Thyroid gland (tissue), 4 donors: ENCODE results near the gene SRP68. TPM values are rescaled to one million over a fixed set of nuclear protein-coding genes. Genes with fewer than 3 reads are reported as not detected.

Source experiments
- DNase-seq, 2 donors: peaks; one replicate each; pipeline ENCODE4 v3.0.0-alpha.2; 2019
- H3K27ac ChIP-seq, 3 donors: fragments of 200-600 bp; sonication (generic); 1 replicate in 2 of 3; 2 replicates in 1 of 3; pipeline ENCODE4 v1.5.1; 2016 to 2019; ENCODE audit warnings: mild to moderate bottlenecking in 1 of 3, moderate library complexity in 1 of 3
- H3K27me3 ChIP-seq: fragments of 200-600 bp; sonication (generic); one replicate; pipeline ENCODE4 v1.5.1; 2019
- H3K36me3 ChIP-seq, 2 donors: fragments of 200-600 bp; sonication (generic); one replicate each; pipeline ENCODE4 v1.5.1; 2016 to 2019
- H3K4me1 ChIP-seq, 2 donors: fragments of 200-600 bp; sonication (generic); one replicate each; pipeline ENCODE4 v1.5.1; 2017 to 2019
- H3K4me3 ChIP-seq, 3 donors: fragments of 200-600 bp; sonication (generic); replicated peaks in 1 of 3; 1 replicate in 2 of 3; 2 replicates in 1 of 3; pipeline ENCODE4 v1.5.1; 2016; ENCODE audit warnings: mild to moderate bottlenecking in 1 of 3
- H3K9me3 ChIP-seq: fragments of 200-600 bp; sonication (generic); one replicate; pipeline ENCODE4 v1.5.1; 2017
- POLR2A ChIP-seq, 2 donors: fragments of 450-650 bp; IDR thresholded peaks; one replicate each; pipeline ENCODE4 v1.6.1; 2017; ENCODE audit warnings: antibody characterized with exemption in 2 of 2, mild to moderate bottlenecking in 2 of 2, moderate library complexity in 1 of 2
- WGBS, 2 donors: methylation state at CpG; one replicate each; pipeline ENCODE4 v1.1.5; 2017; 5-methylcytosine and 5-hydroxymethylcytosine counted together
- intact Hi-C: fragments of 100-400 bp; cut with DNase I; formaldehyde crosslinking; loops from one replicate; pipeline ENCODE4 v1.15.1; 2023
- total RNA-seq, 4 donors: library from RNA; depleted of rRNA; stranded (reverse); fragments of >200 nt; gene quantifications; one replicate each; pipeline ENCODE4 v1.2.3, GENCODE V29; 2016
- TF ChIP-seq, protein P1 (sequence below), 6 experiments: fragments of 200-600 bp in 3 of 6; fragments of 450-650 bp in 3 of 6; sonication (generic) in 3 of 6; IDR thresholded peaks; one replicate each; pipeline ENCODE4 v1.5.1; 2016 to 2019; ENCODE audit warnings: antibody characterized with exemption in 6 of 6, mild to moderate bottlenecking in 2 of 6, inconsistent platforms in 1 of 6, moderate library complexity in 1 of 6

Gene SRP68
- total RNA-seq, 4 donors from 2014 or later: 48.2 to 67.0 (median 54.5) TPM

DNA sequence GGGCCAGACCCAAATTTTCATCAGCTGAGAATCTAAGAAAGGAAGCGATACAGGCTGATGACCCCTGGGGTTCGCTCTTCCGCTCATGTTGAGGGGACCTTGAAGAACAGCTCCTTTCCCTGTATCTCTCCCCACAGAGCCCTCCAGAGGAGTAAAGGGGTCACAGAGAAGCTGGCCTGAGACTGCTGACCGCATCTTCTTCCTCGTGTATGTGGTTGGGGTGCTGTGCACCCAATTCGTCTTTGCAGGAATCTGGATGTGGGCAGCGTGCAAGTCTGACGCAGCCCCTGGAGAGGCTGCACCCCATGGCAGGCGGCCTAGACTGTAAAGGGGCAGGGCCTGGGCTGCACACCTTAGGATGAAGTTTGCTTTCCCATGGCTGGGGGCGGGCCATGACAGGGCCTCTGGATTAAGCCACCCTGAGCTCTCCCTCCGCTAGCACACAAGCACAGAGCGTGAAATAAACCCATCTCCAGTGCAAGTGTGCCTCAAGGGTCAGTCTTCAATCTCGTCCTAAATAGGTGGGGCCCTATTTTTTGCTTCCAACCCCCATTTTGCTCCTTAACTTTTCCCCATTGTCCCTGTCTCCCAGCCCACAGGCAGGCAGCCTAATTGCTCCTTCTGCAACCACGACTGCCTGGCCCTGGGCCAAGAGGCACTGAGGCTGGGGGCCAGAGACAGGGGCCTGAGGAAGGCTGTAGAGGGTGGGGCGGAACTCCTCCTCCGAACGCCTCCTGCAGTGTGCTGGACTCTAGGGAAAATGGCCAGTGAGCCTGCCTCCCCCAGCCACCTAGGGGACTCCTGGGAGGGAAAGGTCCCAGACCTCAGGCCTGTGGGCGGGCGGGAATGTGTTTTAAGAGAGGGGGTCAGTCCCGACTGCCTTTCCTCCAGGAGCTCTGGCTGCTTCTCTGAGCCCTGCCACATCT, 10.3 kb upstream of the SRP68 start:
- H3K27me3 ChIP-seq: no peaks in the 10 kb centered on the region
- peaks cover 0 to 8% of the 10 kb centered on the region in 2 donors for H3K4me1 ChIP-seq
- DNase-seq: no peak
- no peak overlapping the region for H3K4me3 ChIP-seq
- 88 to 90% methylated on average over 19 to 20 of the region's 20 CpGs for WGBS, 2 donors
- peaks cover 35 to 43% of the 10 kb centered on the region in 2 donors for H3K36me3 ChIP-seq
- TF ChIP-seq, protein P1, sequence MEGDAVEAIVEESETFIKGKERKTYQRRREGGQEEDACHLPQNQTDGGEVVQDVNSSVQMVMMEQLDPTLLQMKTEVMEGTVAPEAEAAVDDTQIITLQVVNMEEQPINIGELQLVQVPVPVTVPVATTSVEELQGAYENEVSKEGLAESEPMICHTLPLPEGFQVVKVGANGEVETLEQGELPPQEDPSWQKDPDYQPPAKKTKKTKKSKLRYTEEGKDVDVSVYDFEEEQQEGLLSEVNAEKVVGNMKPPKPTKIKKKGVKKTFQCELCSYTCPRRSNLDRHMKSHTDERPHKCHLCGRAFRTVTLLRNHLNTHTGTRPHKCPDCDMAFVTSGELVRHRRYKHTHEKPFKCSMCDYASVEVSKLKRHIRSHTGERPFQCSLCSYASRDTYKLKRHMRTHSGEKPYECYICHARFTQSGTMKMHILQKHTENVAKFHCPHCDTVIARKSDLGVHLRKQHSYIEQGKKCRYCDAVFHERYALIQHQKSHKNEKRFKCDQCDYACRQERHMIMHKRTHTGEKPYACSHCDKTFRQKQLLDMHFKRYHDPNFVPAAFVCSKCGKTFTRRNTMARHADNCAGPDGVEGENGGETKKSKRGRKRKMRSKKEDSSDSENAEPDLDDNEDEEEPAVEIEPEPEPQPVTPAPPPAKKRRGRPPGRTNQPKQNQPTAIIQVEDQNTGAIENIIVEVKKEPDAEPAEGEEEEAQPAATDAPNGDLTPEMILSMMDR (IDR thresholded peaks at IDR 0.05): no peak
- intact Hi-C loops: no loop called here
- no peaks in the 10 kb centered on the region for H3K9me3 ChIP-seq
- no peak overlapping the region for H3K27ac ChIP-seq

DNA sequence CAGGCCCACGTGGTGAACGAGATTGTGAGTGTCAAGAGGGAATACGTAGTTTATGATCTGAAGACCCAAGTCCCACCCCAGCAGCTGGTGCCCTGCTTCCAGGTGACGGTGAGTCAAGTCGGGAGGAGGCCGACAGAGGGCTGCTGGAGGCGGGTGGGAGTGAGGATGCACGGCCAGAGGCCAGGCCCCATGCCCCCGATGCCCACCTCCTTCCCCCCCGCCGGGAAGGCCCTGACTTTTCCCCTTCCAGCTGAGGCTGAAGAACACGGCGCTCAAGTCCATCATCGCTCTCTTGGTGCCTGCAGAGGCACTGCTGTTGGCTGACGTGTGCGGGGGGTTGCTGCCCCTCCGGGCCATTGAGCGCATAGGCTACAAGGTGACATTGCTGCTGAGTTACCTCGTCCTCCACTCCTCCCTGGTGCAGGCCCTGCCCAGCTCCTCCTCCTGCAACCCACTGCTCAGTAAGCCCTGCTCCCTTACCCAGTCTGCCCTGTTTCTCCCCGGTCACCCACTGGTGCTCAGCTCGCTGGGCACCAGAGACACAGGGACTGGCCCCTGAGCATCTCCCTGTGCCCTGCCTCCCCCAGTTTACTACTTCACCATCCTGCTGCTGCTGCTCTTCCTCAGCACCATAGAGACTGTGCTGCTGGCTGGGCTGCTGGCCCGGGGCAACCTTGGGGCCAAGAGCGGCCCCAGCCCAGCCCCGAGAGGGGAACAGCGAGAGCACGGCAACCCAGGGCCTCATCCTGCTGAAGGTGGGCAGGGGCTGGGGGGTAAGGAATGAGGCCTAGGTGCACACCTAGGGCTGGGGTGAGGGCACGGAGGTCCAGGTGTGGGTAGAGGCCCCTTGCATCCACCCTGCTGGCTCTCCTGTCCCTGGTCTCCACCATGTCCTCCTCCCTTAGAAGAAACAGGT, 9.2 kb upstream of the SRP68 start:
- peaks cover 27 to 32% of the 10 kb centered on the region in 2 donors for H3K36me3 ChIP-seq
- H3K27me3 ChIP-seq: peaks cover 3% of the 10 kb centered on the region
- H3K4me3 ChIP-seq: no peak overlapping the region
- H3K9me3 ChIP-seq: no peaks in the 10 kb centered on the region
- 85% methylated on average over 22 to 23 of the region's 27 CpGs for WGBS, 2 donors
- H3K27ac ChIP-seq: no peak overlapping the region
- intact Hi-C loops: no loop called here
- peaks cover 0 to 18% of the 10 kb centered on the region in 2 donors for H3K4me1 ChIP-seq
- TF ChIP-seq, protein P1 (IDR thresholded peaks at IDR 0.05): no peak
- no peak for TF ChIP-seq POLR2A (IDR thresholded peaks at IDR 0.05)
- DNase-seq: no peak

DNA sequence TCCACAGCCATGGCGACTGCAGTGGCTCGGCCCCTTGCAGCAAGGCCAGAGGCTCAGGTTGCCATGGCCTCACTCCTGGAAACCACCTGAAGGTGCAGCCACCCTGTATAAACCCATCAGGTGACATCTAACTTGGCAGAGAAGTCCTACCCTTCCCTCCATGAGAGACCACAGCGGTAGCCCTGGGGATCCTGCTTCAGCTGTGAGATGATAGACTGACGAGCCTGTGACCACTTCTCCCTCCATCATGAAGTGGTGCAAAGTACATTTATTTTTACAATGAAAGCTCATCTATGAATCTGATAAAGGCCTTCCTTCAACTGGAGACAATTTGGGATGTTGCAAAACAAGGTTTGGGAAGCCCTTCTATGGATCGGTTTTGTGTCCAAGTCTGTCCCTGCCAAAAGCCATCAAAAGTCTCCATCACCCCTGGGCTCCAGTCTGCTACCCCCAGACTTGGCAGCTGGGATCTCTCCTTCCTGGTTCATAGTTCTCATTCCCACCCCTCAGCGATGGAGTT, 8.5 kb upstream of the SRP68 start:
- no peak for TF ChIP-seq POLR2A (IDR thresholded peaks at IDR 0.05)
- TF ChIP-seq, protein P1 (IDR thresholded peaks at IDR 0.05): no peak
- Histone ChIP-seq H3K9me3 (no peaks in the 10 kb centered on the region), H3K27me3 (peaks cover 10% of the 10 kb centered on the region), H3K4me1 (peaks cover 3 to 26% of the 10 kb centered on the region in 2 donors), H3K36me3 (peaks cover 23 to 25% of the 10 kb centered on the region in 2 donors), H3K4me3 (no peak overlapping the region), H3K27ac (no peak overlapping the region)
- intact Hi-C loops: no loop called here
- WGBS, 2 donors: 60 to 69% methylated on average over 5 to 6 of the region's 6 CpGs
- peak in 1 of 2 donors; percentile 11 for DNase-seq

DNA sequence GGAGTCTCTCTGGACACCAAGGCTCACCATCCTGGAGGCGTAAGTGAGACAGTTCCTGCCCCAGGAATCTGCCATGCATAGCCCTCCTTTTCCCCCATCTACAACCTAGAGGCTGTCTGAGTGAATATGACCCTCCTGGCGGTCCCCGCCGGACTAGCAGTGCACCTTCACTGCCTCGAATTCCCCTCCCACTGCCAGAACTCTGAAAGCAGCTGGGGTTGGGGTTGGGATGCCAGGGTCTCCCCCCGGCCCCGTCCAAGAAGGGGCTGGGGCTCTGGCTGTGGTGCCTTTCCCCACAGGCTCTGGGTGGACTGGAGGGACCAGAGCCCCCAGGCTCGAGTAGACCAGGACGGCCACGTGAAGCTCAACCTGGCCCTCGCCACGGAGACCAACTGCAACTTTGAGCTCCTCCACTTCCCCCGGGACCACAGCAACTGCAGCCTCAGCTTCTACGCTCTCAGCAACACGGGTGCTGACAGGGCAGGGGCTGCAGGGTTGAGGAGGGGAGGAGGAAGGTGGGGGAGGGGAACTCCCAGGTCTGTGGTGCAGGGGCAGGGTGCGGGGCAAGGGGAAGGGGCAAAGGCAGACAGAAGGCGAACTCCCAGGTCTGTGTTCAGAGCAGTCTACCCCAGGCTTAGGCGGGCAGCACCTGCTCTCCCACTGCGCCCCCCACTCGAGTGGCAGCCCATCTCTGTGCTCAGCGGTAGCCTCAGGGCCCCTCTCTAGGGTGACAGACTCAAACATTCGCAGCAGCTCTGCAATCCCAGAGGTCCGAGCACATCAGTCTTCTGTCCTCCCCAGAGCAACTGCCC, 7.8 kb upstream of the SRP68 start:
- peaks cover 16% of the 10 kb centered on the region for H3K27me3 ChIP-seq
- H3K27ac ChIP-seq: no peak overlapping the region
- no peaks in the 10 kb centered on the region for H3K9me3 ChIP-seq
- H3K36me3 ChIP-seq: peaks cover 17 to 18% of the 10 kb centered on the region in 2 donors
- DNase-seq: no peak
- TF ChIP-seq POLR2A (IDR thresholded peaks at IDR 0.05): peak in 1 of 2 donors; percentile 9
- TF ChIP-seq, protein P1 (IDR thresholded peaks at IDR 0.05): no peak
- no peak overlapping the region for H3K4me3 ChIP-seq
- H3K4me1 ChIP-seq: peaks cover 9 to 32% of the 10 kb centered on the region in 2 donors
- 5 to 8% methylated on average over 17 to 21 of the region's 23 CpGs for WGBS, 2 donors
- intact Hi-C loops: no loop called here
